NCI-H2227 (cell line): ENCODE measurements around the gene KIRREL3.

Source experiments
- DNase-seq: peaks from one replicate; lab custom pipeline; 2025; ENCODE audit not compliant: unreplicated experiment; lab: John Stamatoyannopoulos, UW

The KIRREL3 gene

GRCh38 chr11:126433244-126433846, 567.2 kb downstream of the KIRREL3 start:
- no peak for DNase-seq

GRCh38 chr11:126432525-126432924, 568.0 kb downstream of the KIRREL3 start:
- DNase-seq = no peak

GRCh38 chr11:126432065-126432461, 568.5 kb downstream of the KIRREL3 start:
- no peak for DNase-seq

- no peak for DNase-seq
Observed at GRCh38 chr11:126431401-126432064, 569.0 kb downstream of the KIRREL3 start.

GRCh38 chr11:126430581-126431335, 569.8 kb downstream of the KIRREL3 start:
- DNase-seq = no peak

GRCh38 chr11:126426820-126427749, 573.5 kb downstream of the KIRREL3 start:
- DNase-seq = no peak

- DNase-seq = no peak
Observed at GRCh38 chr11:126426106-126426505, 574.5 kb downstream of the KIRREL3 start.

- DNase-seq = no peak
Observed at GRCh38 chr11:126424471-126425039, 576.0 kb downstream of the KIRREL3 start.

GRCh38 chr11:126423743-126424142, 576.8 kb downstream of the KIRREL3 start:
- DNase-seq = no peak

GRCh38 chr11:126423154-126423553, 577.4 kb downstream of the KIRREL3 start:
- no peak for DNase-seq

GRCh38 chr11:126422446-126422845, 578.1 kb downstream of the KIRREL3 start:
- no peak for DNase-seq

- DNase-seq = no peak
Observed at GRCh38 chr11:126421271-126421671, 579.3 kb downstream of the KIRREL3 start.

- DNase-seq = no peak
Observed at GRCh38 chr11:126420698-126421256, 579.8 kb downstream of the KIRREL3 start.

GRCh38 chr11:126419801-126420697, 580.5 kb downstream of the KIRREL3 start:
- peak; percentile 34 for DNase-seq

- DNase-seq = no peak
Observed at GRCh38 chr11:126418887-126419286, 581.7 kb downstream of the KIRREL3 start.

GRCh38 chr11:126417091-126417862, 583.3 kb downstream of the KIRREL3 start:
- no peak for DNase-seq

GRCh38 chr11:126416542-126417090, 584.0 kb downstream of the KIRREL3 start:
- no peak for DNase-seq

GRCh38 chr11:126415669-126416420, 584.7 kb downstream of the KIRREL3 start:
- DNase-seq = no peak
